K562 (cell line): Measurements from ENCODE around the gene LRRC26. TPM values are rescaled to one million over a fixed set of nuclear protein-coding genes. Genes with fewer than 3 reads are reported as not detected.

ENCODE experiments used
- CREM ChIP-seq: IDR thresholded peaks from 2 replicates; pipeline ENCODE4 v1.6.1; 2014; ENCODE audit warnings: antibody characterized with exemption, low read depth
- E2F6 ChIP-seq, 2 experiments: IDR thresholded peaks; 2 replicates each; pipeline ENCODE4 v1.6.1; 2011; ENCODE audit warnings: borderline replicate concordance in 1 of 2, control low read depth in 1 of 2, low read depth in 1 of 2, low read length in 1 of 2, mild to moderate bottlenecking in 1 of 2, mixed read lengths in 1 of 2, moderate library complexity in 1 of 2; ENCODE audit not compliant: insufficient read depth in 1 of 2, insufficient read length in 1 of 2, poor library complexity in 1 of 2, severe bottlenecking in 1 of 2; ENCODE audit errors: extremely low read depth in 1 of 2
- ETV5 ChIP-seq: sonication (generic); formaldehyde crosslinking; IDR thresholded peaks from 2 replicates; pipeline ENCODE4 v1.4.0; 2020; ENCODE audit warnings: low read depth, mild to moderate bottlenecking, missing genetic modification reagents
- FOXP1 ChIP-seq: sonication (generic); formaldehyde crosslinking; IDR thresholded peaks from 2 replicates; pipeline ENCODE4 v1.8.0; 2022; ENCODE audit warnings: mild to moderate bottlenecking, missing genetic modification reagents
- JUNB ChIP-seq: fragments of 450-650 bp; formaldehyde crosslinking; conservative IDR thresholded peaks from 2 replicates; pipeline ENCODE4 v1.4.0; 2020; ENCODE audit warnings: mild to moderate bottlenecking
- MAZ ChIP-seq, 2 experiments: fragments of 450-650 bp in 1 of 2; sonication (generic) in 1 of 2; formaldehyde crosslinking; IDR thresholded peaks in 1 of 2; conservative IDR thresholded peaks in 1 of 2; 2 replicates each; pipeline versions ENCODE4 v1.4.0 to v1.5.0; 2020; ENCODE audit warnings: mild to moderate bottlenecking in 1 of 2, missing genetic modification reagents in 1 of 2
- NR3C1 ChIP-seq: sonication (generic); formaldehyde crosslinking; IDR thresholded peaks from 2 replicates; pipeline ENCODE4 v1.8.1; 2022; ENCODE audit warnings: missing genetic modification reagents
- PML ChIP-seq: IDR thresholded peaks from 2 replicates; pipeline ENCODE4 v1.6.1; 2012; ENCODE audit warnings: low read length, inconsistent platforms
- PRMT5 ChIP-seq: sonication (generic); formaldehyde crosslinking; IDR thresholded peaks from 2 replicates; pipeline ENCODE4 v1.5.0; 2020; ENCODE audit warnings: missing genetic modification reagents
- SAFB ChIP-seq: fragments of 200-400 bp; formaldehyde crosslinking; IDR thresholded peaks from 2 replicates; pipeline ENCODE4 v1.6.1; 2017; ENCODE audit warnings: low read depth, low read length, borderline replicate concordance
- U2AF1 ChIP-seq: fragments of 200-400 bp; formaldehyde crosslinking; optimal IDR thresholded peaks from 2 replicates; pipeline ENCODE3; 2017; ENCODE audit warnings: mild to moderate bottlenecking, low read depth, low read length, moderate library complexity
- ZBTB7A ChIP-seq: IDR thresholded peaks from 2 replicates; pipeline ENCODE4 v1.6.1; 2011; ENCODE audit warnings: low read depth, mild to moderate bottlenecking, low read length, moderate library complexity, borderline replicate concordance; ENCODE audit not compliant: control insufficient read depth
- ZC3H11A ChIP-seq: IDR thresholded peaks from 2 replicates; pipeline ENCODE4 v1.6.1; 2012; ENCODE audit warnings: low read depth, low read length, improper control_type of control experiment
- ZNF780A ChIP-seq: fragments of 250-450 bp; sonication (Bioruptor Pico); IDR thresholded peaks from 2 replicates; pipeline ENCODE4 v1.5.0; 2021; ENCODE audit warnings: mild to moderate bottlenecking
- polyA plus RNA-seq, 8 experiments: library from polyadenylated mRNA; depleted of rRNA in 4 of 8; stranded (reverse) in 5 of 8; unstranded in 3 of 8; fragments of >200 nt; fragmentation: Nextera tagmentation in 2 of 8; fragmentation: Illumina TruSeq in 1 of 8; extraction: Ambion mirVana in 2 of 8; extraction: Trizol in 1 of 8; gene quantifications; 2 replicates each; pipeline versions ENCODE4 v1.2.1 to v1.2.3, GENCODE V29; 2011 to 2014; ENCODE audit warnings: inconsistent platforms in 1 of 8, missing spikeins in 1 of 8
- total RNA-seq, 7 experiments: library from RNA; depleted of rRNA in 6 of 7; stranded (reverse); fragments of >200 nt in 6 of 7; fragmentation: Illumina TruSeq in 2 of 7; extraction: Trizol in 2 of 7; gene quantifications; 2 replicates each; pipeline versions ENCODE4 v1.2.1 to v1.2.3, GENCODE V29; 2011 to 2021; ENCODE audit warnings: low replicate concordance in 1 of 7
- TF ChIP-seq, protein P1 (sequence below): sonication (generic); formaldehyde crosslinking; IDR thresholded peaks from 2 replicates; pipeline ENCODE4 v1.8.0; 2022; ENCODE audit warnings: mild to moderate bottlenecking, missing genetic modification reagents
- TF ChIP-seq, protein P2 (sequence below): conservative IDR thresholded peaks from 2 replicates; pipeline ENCODE4 v1.6.1; 2011; ENCODE audit warnings: low read depth, mild to moderate bottlenecking, low read length; ENCODE audit not compliant: control insufficient read depth
- TF ChIP-seq, protein P3 (sequence below): sonication (generic); formaldehyde crosslinking; IDR thresholded peaks from 2 replicates; pipeline ENCODE4 v1.8.0; 2022; ENCODE audit warnings: mild to moderate bottlenecking, missing genetic modification reagents

Gene LRRC26
- total and polyA plus RNA-seq, 9 of the 15 experiments (the other 6 are each of a cell fraction or from before 2014, with no cell fraction given): not detected

DNA sequence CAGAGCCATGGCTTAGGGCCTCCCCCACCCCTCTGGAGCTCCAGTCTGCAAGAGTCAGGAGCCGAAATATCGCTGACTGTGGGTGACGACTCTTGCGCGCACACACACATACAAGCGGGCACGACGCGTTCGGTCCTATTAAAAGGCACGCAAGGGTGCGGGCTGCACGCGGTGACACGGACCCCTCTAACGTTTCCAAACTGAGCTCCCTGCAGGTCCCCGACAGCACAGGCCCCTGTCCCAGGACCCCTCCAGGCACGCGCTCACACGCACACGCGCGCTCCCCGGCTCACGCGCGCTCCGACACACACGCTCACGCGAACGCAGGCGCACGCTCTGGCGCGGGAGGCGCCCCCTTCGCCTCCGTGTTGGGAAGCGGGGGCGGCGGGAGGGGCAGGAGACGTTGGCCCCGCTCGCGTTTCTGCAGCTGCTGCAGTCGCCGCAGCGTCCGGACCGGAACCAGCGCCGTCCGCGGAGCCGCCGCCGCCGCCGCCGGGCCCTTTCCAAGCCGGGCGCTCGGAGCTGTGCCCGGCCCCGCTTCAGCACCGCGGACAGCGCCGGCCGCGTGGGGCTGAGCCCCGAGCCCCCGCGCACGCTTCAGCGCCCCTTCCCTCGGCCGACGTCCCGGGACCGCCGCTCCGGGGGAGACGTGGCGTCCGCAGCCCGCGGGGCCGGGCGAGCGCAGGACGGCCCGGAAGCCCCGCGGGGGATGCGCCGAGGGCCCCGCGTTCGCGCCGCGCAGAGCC is 31.0 kb downstream of the LRRC26 start, which contains the start of gene GRIN1 (continued):
- peak in 1 of 2 experiments; percentile 56 for TF ChIP-seq E2F6 (IDR thresholded peaks at IDR 0.05; ENCODE audit: borderline replicate concordance in 1 of 2, extremely low read depth in 1 of 2, insufficient read depth in 1 of 2, insufficient read length in 1 of 2, low read depth in 1 of 2, low read length in 1 of 2, poor library complexity in 1 of 2, severe bottlenecking in 1 of 2)
- no peak for TF ChIP-seq ZC3H11A
- peak; percentile 43; the same call in 1 of the 2 replicates for TF ChIP-seq SAFB
- TF ChIP-seq, protein P1, sequence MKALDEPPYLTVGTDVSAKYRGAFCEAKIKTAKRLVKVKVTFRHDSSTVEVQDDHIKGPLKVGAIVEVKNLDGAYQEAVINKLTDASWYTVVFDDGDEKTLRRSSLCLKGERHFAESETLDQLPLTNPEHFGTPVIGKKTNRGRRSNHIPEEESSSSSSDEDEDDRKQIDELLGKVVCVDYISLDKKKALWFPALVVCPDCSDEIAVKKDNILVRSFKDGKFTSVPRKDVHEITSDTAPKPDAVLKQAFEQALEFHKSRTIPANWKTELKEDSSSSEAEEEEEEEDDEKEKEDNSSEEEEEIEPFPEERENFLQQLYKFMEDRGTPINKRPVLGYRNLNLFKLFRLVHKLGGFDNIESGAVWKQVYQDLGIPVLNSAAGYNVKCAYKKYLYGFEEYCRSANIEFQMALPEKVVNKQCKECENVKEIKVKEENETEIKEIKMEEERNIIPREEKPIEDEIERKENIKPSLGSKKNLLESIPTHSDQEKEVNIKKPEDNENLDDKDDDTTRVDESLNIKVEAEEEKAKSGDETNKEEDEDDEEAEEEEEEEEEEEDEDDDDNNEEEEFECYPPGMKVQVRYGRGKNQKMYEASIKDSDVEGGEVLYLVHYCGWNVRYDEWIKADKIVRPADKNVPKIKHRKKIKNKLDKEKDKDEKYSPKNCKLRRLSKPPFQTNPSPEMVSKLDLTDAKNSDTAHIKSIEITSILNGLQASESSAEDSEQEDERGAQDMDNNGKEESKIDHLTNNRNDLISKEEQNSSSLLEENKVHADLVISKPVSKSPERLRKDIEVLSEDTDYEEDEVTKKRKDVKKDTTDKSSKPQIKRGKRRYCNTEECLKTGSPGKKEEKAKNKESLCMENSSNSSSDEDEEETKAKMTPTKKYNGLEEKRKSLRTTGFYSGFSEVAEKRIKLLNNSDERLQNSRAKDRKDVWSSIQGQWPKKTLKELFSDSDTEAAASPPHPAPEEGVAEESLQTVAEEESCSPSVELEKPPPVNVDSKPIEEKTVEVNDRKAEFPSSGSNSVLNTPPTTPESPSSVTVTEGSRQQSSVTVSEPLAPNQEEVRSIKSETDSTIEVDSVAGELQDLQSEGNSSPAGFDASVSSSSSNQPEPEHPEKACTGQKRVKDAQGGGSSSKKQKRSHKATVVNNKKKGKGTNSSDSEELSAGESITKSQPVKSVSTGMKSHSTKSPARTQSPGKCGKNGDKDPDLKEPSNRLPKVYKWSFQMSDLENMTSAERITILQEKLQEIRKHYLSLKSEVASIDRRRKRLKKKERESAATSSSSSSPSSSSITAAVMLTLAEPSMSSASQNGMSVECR (CRISPR knock-in tag): peak; percentile 91; the same call in 1 of the 2 replicates
- TF ChIP-seq PRMT5 (CRISPR knock-in tag): peak; percentile 82; the same call in 1 of the 2 replicates
- peak; percentile 42 for TF ChIP-seq U2AF1
- 0 out of 4 replicates have a peak, but pooled peaks have one; percentile 23 to 26 for TF ChIP-seq MAZ (CRISPR knock-in tag; conservative IDR thresholded peaks at IDR 0.05 in 1 of 2, IDR thresholded peaks at IDR 0.05 in 1 of 2)
- TF ChIP-seq, protein P2, sequence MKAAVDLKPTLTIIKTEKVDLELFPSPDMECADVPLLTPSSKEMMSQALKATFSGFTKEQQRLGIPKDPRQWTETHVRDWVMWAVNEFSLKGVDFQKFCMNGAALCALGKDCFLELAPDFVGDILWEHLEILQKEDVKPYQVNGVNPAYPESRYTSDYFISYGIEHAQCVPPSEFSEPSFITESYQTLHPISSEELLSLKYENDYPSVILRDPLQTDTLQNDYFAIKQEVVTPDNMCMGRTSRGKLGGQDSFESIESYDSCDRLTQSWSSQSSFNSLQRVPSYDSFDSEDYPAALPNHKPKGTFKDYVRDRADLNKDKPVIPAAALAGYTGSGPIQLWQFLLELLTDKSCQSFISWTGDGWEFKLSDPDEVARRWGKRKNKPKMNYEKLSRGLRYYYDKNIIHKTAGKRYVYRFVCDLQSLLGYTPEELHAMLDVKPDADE: peak; percentile 70; the same call in 1 of the 2 replicates
- TF ChIP-seq CREM: peak; percentile 56; the same call in 1 of the 2 replicates
- TF ChIP-seq PML: no peak
- TF ChIP-seq NR3C1: peak; percentile 65; the same call in 1 of the 2 replicates
- no peak for TF ChIP-seq ZNF780A (CRISPR knock-in tag)
- TF ChIP-seq ETV5: no peak
- no peak for TF ChIP-seq JUNB (CRISPR knock-in tag)
- TF ChIP-seq ZBTB7A: peak; percentile 96; the same call in 1 of the 2 replicates
- TF ChIP-seq FOXP1 (CRISPR knock-in tag): peak; percentile 78
- TF ChIP-seq, protein P3, sequence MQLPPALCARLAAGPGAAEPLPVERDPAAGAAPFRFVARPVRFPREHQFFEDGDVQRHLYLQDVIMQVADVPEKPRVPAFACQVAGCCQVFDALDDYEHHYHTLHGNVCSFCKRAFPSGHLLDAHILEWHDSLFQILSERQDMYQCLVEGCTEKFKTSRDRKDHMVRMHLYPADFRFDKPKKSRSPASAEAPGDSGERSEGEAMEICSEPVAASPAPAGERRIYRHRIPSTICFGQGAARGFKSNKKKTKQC (CRISPR knock-in tag): peak; percentile 89; the same call in 1 of the 2 replicates
